ENCODE results near the gene PDGFRB.

The PDGFRB gene

DNA sequence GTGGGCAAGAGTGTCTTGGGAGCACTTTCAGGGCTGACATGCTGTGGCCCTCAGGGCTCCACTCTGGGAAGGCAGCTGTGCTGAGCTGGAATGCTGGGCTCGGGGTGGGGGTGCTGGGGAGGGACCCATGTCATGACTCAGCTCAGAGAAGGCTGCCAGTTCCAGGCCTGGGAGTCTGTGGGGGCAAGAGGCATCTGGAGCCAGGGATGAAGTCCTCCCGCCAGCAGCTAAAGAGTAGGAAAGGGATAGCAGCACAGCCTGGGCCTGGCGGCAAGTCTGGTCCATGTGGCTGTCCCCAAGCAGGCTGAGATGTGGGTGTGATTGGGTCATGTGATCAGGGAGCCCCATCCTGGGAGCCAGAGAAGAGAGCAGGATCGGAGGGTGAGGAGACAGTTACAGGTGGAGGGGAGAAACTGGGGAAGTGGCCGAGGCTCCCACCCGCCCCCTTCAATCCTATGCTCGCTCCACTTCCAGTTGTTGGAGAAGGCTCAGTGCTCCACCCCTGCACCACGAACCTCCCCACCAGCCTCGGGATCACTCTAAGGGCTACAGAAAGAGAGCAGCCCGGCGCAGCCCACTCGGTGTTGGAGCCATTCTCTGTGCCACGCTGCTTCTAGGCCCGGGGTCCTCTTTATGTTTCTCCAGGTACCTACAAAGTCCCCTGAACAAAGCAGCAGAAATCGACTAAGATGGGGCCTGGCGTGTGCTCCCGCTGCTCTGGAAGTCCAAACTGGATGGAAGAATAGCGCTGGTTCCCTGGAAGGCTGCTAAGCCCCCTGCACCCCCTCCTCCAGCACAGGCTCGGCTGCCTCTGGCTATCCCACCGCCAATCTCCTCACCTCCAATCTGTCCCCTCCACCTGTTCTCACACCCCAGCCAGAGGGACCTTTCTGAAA lies 12.0 kb downstream of the PDGFRB start:
- DNase-seq: no peak

DNA sequence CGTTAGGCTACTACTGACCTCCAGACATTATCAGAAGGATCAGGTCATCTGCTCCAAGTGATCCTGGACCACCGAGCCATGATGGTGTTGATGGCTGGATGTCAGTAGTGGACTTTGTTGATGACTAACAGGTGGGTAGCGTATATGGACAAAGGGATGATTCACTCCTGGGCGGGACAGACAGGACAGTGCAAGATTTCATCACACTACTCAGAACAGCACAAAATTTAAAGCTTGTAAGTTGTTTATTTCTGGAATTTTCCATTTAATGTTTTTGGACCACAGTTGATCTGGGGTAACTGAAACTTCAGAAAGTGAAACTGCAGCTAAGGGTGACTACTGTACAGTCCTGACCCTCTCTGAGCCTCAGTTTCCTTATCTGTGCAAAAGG lies 12.7 kb downstream of the PDGFRB start:
- no peak for DNase-seq

DNA sequence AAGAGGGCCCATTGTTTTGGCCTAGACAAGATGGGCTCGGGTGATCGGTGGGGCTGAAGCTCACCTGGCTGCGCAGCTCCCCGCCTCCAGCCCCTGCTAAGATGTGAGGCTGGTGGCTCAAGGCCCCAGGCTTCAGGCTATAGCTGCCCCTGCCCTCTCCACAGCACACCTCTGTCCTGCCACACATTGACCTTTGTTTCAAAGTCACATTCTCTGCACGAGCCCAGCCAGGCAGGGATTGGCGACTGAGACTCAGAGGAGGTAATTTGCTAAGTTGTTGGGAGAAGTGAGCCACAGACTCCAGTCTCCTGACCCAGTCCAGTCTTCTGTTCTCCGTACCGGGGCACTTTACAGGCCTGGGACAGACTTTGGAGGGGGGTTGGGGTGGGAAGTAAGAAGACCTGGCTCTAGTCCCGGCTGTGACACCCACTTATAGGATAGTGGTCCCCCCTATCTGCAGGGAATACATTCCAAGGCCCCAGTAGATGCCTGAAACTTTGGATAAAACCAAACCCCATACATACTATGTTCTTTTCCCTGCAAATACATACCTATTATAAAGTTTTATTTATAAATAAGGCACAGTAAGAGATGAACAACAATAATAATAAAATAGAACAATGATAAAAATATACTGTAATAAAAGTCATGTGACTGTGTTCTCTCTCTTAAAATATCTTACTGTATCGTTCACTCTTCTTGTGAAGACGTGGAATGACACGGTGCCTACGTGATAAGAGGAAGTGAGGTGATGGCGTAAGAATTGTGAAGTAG lies 13.3 kb downstream of the PDGFRB start:
- DNase-seq: no peak

DNA sequence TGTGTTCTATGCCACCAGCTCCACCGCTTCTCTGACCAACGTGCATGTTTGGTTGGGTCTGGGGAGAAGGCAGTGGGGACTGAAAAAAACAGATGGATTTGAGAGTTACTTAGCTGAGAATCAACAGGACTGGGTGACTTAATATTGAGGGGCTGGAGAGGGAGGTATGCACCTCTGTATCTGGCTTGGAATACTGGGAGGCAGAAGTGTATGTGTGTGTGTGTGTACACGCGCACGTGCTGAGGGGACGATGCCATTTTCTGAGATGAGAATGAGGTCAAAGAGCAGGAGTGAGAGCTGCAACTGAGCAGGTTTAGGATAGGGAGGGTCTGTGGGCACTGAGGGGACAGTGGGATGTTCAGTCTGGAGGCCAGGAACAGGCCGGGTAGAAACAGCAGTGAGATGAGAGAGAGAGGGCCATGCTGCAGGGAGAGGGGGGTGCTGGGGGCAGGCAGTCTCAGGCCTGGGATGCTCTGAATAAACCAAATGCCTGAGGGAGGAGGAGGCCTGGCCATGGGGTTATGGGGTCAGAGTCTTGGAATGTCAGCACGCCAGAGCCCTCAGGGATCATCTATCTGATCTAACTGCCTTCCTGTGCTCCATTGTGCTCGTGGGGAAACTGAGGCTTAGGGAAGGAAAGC lies 14.0 kb downstream of the PDGFRB start:
- no peak for DNase-seq

DNA sequence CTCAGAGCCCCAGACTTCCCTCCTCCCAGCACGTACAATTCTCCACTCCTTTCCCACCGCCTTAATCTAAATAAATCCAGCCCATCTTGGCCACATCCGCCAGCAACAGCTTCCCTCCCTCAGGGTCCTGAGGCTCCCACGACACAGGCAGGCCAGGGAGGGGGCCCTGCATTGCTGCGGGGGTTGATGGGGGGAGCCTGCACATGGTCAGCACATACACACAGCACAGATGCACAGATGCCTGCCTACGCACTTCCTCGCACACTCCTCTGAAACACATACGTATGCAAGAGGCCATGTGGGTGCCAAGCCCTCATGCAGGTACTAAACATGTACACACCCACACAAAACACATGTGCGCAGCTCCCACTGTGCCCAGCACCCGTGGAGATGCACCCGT lies 14.8 kb downstream of the PDGFRB start:
- DNase-seq: no peak

DNA sequence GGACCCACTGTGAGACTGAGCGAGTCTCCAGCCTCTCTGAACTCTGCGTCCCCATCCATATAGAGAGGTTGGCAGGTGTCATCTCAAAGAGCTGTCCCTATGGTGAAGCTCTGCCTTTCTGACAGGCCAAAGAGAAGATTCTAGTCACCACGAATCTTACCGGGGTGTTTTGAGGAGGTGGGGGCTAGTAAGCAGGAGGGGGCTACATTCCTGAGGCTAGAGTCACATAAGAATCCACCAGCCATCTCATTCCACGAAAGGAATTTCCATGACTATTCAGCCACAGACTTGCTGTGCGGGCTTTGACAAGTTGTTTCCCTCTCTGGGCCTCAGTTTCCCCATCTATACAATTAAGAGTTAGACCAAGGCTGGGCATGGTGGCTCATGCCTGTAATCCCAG lies 16.3 kb downstream of the PDGFRB start:
- no peak for DNase-seq

DNA sequence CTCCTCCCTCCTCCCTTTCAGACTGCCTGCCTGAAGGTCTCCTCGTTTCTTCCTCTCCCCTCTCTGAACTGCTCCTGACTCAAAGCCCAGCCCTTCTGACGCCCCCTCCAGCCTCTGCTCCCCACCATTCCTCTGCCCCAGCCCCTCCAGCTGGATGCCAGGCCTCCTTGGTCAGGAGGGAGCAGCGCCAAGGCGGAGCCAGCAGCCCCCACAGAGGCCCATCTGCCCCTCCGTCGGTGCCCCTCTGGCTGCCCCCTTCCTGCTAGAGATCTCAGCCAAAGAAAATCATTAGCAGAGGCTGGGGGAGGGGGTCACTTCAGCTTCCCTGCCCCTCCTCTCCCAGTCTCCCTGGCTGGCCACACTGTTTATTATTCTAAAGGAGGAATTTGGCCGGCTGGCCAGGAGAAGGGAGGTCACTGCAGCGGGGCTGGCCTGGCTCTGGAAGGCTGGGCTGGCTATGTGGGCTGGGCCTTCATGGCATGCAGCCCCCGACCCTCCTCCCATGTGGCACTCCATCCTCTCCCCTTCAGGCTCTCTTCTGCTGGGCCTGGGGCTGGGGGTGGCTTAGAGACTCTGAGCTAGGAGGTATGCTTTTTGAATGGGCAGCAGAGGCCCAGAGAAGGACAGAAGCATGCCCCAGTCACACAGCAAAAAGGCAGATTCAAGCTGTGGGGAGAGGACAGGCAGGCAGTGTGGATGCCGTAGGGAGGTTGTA lies 16.9 kb downstream of the PDGFRB start:
- DNase-seq: no peak

DNA sequence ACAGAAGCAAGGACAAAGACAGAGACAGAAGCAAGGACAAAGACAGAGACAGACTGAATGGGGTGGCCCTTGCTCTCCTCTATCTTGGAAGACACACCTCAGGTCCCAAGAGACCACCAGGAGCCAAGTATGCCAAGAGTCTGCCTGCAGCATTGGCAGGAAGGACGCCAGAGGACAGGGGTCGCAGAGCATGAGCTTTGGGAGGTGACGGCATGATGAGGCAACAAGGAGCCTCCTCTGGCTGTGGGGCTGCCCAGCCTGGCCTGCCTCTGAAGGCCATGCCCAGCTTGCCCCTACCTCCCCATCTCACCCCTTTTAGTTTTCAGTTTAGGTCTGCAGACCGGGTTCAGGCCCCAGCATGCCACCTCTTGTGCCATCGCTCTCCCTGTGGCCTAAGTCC lies 17.6 kb downstream of the PDGFRB start:
- no peak for DNase-seq

DNA sequence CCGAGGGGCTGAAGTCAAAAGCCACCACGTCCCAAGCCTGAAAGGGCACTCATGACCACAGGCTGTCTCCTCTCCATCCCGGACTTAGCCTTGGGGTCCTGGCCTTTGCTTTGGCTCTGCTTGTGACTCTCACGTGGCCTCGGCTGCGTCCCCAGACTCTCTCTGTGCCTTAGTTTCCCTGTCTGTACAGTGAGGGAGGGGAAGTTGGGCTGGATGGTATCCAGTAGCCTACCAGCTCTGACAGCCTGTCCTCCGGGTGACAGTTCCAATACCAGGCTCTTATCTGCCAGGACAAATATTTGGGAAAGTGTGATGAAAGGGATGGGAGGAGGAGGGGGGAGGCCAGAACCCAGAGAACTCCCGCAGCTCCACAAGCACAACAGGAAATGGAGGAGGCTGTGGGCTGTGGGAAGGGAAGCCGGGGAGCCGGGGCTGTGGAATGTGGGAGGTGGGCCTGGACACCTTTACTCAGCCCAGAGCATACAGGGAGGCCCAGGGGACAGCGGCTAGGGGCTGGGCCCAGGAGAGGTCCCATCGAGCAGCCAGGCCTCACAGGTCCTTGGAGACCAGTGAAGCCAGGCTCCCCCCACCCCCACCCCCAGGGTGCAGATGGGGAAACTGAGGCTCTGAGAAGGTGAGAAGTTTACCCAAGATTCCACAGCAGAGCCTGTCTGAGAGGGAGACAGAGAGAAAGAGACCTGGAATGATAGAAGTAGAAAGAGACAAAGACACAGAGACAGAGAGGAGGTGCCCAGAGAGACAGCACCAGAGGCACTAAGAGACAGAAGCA lies 18.3 kb downstream of the PDGFRB start:
- DNase-seq: no peak

DNA sequence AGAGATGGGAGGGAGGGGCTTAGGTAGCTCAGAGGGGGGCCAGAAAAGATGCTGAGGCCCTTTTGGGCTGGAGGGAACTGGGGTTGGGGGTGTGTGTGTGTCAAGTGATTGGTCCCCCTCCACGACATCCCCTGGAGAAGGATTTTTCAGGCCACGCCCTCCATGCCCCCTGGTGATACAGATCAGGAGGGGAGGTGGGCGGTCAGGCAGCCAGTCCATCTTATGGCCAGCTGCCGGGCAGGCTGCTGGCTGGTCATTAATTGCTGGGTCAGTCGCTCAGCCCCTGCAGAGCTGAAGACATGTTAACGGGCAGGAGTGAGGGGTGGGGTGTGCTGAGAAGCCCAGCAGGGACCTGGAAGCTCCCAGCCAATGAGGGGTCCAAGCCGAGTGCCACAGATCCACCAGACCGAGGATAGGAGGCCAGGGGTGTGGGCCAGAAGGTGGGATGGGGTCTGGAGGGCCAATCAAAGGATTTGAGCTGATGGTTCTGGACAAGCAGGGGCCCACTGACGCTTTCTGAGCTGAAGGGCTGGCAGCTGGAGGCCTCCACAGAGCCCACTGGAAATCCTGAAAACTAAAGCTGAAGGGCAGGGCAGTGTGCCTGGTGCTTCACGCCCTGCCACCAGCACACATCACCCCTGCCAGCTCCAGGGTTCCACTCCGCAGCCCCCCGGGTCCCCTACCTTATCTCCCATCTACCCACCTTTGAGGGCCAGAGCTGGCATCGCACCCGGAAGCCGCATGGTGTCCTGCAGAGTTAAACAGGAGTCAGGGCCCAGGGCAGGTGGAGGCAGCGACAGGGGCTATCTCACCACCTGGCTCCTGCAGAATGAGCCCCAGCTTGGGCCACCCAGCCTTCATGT lies 19.1 kb downstream of the PDGFRB start:
- no peak for DNase-seq

DNA sequence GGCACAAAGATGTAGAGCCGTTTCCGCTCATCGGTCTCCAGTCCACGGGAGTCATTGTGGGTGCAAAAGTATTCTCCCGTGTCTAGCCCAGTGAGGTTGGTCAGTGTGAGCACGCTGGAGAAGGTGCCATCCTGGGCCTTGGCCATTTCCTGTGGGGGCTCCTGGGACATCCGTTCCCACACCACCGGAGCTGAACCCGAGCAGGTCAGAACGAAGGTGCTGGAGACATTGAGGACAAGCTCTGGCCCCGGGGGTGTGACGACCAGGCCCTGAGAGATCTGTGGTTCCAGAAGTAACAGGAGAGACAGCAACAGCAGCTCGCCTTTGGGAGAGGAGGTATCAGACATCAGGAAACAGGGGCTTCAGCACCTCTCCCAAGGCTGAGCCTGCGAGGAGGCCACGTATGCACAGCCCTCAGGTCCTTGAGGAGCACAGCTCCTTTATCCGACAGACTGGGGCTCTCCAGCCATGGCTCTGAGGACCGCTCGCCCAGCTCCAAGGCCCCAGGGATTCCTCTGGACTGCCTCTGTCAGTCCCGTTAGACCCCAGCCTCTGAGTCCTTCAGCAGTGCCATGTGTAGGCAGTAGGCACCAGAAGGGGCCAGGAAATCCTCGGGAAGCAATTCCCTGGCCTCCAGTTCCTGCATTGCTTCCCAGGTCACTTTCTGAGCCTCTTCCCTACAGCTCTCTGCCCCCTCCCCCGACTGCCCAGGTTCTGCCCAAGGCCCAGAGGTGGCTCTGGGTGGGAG lies 19.9 kb downstream of the PDGFRB start:
- no peak for DNase-seq

DNA sequence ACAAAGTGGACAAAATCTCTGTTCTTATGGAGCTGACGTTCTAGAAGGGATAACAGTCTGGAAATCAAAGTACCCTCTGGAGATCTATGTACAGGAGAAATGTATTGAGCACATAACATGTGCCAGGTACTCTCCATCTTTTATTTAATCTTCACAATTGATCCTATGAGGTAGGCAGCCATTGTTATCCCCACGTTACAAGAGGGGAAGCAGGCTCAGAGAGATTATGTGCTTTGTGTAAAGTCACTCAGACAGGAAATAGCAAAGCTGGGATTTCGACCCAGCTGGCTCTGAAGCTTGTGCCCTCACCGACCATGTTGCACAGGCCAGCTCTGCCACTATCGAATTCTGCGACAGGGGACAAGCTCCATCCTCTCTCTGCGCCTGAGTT lies 21.5 kb downstream of the PDGFRB start:
- no peak for DNase-seq

DNA sequence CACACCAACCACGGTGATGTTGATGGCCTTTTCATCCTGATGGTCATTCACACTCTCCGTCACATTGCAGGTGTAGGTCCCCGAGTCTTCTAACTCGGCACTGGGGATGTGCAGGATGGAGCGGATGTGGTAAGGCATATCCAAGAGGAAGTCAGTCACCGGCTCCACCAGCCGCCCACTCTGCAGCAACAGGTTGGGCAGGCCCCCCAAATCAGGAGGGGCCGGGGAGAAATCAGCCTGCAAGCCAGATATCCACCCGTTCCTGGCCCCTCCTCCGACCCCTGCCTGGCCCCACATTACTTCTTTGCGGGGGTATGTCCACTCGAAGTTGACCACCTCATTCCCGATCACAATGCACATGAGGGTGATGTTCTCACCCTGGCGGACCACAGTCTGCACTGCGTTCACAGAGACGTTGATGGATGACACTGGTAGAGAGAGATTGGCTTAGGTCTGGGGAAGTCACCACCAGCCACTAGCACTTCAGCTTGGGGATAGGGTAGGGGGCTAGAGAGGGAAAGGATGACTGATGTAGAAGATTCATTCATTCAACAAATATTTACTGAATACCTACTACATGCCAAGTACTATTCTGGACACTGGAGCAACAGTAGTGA lies 22.0 kb downstream of the PDGFRB start:
- no peak for DNase-seq

DNA sequence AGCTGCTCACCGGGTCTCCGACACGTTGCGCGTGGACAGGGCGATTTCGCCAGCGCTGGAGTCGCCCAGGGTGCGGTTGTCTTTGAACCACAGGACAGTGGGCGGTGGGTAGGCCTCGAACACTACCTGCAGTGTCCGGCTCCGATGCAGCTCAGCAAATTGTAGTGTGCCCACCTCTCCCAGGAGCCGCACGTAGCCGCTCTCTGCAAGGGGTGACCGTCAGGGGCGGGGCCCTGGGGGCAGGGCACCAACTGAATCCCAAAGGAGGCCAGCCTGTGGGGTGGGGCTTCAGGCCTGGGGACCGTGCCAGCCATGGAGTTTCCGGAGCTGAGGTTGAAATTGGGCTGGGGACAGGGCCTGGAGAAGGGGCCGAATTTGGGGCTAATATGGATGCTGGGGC lies 22.9 kb downstream of the PDGFRB start:
- no peak for DNase-seq

DNA sequence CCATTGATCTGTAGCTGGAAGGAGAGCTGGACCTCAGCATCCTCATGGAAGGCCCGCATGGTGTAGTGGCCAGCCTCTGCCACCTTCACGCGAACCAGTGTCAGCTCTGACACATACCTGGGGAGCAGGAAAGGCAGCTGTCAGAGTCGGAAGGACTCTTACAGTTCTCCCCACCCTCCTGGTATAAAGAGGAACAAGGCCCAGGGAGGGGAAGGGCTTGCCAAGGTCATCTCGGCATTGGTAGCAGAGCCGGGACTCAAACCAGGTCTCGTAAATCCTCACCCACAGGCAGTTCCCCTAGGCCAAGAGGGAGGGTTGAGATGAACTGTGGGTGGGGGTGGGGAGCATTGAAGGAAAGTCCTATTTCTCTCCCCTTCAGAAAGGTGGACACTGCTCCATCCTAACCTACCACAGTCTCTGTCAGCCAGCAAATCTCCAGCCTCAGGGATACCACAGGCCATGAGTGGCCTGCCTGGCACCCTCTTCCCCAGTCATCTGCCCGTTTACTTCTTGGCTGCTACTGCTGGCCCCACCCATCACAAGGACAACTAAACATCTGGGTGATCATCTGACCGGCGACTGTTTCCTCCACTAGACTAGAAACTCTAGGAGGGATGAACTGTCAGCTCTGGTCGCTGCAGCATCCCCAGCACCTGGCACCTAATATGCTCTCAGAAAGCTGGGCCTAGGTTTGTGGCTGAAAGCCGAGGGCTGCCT lies 23.5 kb downstream of the PDGFRB start:
- DNase-seq: no peak

DNA sequence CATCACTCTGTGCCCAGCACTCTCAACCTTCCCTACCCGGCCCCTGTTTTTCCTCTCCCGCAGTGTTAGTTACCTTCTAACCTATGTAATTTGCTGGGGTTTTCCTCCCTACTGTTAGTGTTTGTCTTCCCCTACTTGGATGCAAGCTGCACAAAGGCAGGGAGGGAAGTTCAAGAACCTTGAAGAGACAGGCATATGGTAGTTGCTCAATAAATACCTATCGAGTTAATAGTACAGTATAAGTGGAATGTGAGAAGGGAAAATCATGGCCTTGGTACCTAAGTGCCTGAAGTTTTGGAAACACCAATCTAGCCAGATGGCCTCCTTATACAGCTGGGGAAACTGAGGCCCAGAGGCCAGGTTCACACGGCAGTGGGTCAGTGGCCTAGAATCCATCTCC lies 24.2 kb downstream of the PDGFRB start:
- DNase-seq: no peak

DNA sequence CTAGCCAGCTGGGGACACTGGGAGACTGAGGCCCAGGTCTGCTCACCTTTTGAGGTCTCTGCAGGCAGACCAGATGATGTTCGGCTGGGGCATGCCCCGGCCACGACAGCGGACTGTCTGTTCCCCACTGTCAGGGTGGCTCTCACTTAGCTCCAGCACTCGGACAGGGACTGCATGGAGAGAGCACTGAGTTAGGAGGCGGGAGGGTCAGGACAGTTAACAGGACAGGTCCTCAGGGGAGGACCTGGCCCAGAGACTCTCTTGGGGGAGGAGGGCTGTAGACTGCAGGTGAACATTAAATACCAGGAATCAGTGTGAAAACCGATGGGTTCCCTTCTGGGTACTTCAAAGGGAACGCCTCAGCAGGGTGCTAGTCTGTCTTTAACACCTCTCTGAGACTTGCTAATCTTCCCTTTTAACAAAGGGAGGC lies 25.1 kb downstream of the PDGFRB start:
- no peak for DNase-seq

DNA sequence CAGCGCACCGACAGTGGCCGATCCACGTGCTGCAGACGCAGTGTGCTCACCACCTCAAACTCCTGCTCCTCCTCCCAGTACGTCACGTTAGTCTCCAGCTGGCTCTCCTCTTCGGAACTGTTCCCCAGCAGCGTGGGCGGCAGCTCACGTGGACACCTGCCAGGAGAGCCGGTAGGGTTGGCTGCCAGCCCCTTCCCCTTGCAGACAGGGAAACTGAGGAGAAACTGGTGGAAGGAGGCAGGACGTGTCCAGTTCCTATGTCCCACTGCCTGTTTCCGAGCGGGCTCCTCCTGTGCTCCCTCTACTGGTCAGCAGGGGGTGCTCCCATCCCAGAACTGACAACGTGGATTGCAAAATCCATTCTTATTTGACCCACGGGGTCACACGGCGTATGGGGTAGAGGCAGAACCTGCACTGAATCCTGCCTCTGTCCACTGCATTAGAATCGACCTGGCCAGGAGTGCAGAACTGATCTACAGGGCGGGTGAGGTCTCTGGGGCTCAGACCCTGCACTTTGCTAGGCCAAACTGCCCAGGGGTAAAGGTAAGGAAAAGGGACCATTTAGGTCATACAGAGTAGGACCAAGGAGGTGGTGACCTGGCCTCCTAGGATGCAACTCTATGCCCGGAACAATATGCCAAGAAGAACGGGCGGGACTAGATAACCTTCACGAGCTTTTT lies 25.7 kb downstream of the PDGFRB start:
- DNase-seq: peak; percentile 18

DNA sequence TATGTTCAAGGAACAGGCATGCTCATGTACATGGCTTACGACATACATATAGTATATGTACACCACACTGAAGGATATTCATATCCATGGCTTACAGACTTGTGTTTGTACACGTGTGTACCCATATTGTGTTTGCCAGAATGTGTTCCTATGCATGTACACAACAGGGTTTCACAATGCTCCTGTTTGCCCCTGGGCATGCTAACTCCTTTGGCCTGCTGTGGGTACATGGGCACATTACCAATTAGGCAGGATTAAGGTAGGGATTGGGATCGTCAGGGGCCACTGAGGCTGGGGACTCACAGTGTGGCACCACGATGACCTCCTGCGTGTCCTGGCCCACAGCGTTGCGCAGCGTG lies 26.2 kb downstream of the PDGFRB start:
- DNase-seq: no peak
